Activated CD4-positive, alpha-beta T cell treated with anti-CD3 and anti-CD28 coated beads, Interleukin-10, Interleukin-2, amounts not matched to agents 100 ng/mL and 50 ng/mL, durations not matched to agents 16 hours and 8 hours (primary cell): Measurements from ENCODE around the gene AFDN.

Source experiments
- DNase-seq: peaks from one replicate; pipeline ENCODE4 v3.0.0-alpha.2; 2020

The AFDN gene

DNA sequence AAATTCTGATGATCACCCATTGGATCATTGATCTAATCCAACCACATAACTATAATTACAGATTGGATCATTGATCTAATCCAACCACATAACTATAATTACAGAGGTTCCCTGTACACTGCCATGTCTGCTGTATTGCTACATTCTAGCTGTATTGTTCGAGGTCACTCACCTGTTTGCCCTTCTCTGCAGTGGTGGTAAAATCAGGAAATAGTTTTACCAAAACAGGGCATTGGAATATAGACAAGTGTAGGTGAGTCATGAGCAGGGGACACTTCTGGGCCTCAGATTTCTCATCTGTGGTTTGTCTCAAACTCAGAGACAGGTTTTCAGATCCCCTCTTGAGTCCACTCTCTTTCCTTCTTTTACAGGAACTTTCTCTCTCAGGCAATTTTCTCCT is 9.0 kb upstream of the AFDN start:
- DNase-seq: no peak

DNA sequence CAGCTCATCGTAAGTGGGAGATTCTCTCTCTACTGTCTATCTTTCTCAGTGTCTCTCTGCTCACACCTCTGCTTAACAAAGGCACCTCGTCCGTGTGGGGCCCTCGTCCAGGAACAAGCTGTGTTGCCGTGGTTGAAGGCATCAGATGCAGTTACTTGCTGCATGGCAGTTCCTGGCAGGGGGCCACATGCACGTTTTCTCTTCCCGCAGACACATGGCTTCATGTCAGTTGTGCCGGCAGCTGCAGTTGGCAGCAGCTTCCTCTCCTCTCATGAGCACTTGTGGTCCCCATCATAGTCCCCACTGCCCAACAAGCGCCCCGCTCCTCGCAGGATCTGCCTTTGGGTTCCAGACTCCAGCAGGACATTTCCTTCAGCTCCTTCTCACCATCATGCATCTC is 7.1 kb upstream of the AFDN start:
- DNase-seq: no peak

- DNase-seq: no peak
Observed at GRCh38 chr6:167820681-167821080, 6.0 kb upstream of the AFDN start.

- DNase-seq: no peak
Observed at GRCh38 chr6:167824591-167825331, 1.9 kb upstream of the AFDN start.

DNA sequence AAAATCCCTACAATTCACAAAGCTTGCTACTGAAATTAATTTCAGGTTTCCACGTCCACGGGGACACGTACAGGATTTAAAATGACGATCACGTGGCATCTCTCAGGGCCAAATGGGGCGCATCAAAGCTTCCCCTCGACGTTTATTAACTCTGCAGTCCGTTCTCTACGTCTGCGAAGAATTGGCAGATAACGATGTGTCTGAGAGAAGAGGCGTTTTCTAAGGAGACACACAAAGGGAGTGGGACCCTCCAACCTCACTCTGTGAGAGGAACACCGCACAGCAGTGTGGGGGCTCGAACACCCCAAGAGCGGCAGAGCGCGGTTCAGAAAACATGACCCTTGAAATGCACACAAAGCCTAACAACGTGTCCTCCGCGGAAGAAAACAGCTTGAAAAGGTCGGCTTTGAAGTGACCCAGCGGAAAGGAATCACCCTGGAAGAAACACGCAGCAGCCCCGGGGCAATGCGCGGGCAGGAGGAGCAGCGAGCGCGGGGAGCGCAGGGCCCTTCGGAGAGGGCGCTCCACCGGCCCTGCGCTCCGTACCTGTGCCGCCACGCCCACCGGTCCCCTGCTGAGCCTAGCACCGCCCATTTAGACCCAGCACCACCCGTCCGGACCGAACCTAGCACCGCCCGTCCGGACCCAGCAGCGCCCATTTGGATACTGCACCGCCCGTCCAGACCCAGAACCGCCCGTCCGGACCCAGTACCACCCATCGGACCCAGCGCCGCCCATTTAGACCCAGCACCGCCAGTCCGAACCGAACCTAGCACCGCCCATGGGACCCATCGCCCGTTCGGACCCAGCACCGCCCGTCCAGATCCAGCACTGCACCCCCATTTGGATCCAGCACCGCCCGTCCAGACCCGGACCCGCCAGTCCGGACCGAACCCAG is 1.1 kb upstream of the AFDN start:
- peak; percentile 25 for DNase-seq

GRCh38 chr6:167826230-167826895 is 348 bp upstream of the AFDN start:
- peak; percentile 70 for DNase-seq

GRCh38 chr6:167827583-167828324 is 1.0 kb downstream of the AFDN start:
- peak; percentile 49 for DNase-seq

- DNase-seq: no peak
Observed at GRCh38 chr6:167828325-167828956, 1.7 kb downstream of the AFDN start.

DNA sequence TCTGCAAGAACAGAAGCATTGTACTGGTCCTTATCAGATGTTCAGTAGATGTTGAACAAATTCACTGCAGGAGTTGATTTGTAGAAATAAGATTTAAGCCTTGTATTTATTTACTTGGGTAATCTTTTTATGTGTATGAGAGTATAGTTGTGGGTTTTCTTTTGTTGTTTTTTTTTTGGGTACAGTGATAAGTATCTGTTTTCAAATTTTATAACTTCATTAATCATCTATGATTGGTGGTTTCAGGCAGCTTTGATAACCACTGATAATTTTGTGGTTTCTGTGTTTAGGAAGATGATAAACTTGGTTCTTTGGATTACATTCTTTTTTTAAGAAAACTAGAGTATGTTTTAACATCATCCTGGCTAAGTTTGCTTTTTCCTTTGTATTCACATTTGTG is 2.8 kb downstream of the AFDN start:
- DNase-seq: no peak

GRCh38 chr6:167831281-167831828 is 4.6 kb downstream of the AFDN start:
- peak; percentile 27 for DNase-seq

GRCh38 chr6:167832497-167833395 is 6.0 kb downstream of the AFDN start:
- no peak for DNase-seq

DNA sequence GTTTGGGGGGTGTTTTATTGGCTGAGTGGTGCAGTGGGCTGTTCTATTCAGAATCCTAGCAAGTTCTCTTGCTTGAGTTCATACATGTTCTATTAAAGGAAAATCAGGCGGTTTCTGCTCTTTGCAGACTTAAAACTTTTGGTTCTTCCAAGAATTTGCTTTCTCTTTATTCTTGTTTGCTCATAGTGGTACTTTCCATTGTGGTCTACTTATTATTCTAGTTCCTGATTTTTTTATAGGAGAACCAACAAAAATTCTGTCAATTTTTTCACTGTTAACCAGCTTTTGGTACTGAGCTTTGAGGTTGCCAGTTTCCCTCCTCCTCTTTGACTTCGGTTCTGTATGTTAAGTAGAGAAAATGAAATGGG is 6.7 kb downstream of the AFDN start:
- DNase-seq: peak; percentile 44

- peak; percentile 31 for DNase-seq
Observed at GRCh38 chr6:167835260-167835659, 8.5 kb downstream of the AFDN start.

DNA sequence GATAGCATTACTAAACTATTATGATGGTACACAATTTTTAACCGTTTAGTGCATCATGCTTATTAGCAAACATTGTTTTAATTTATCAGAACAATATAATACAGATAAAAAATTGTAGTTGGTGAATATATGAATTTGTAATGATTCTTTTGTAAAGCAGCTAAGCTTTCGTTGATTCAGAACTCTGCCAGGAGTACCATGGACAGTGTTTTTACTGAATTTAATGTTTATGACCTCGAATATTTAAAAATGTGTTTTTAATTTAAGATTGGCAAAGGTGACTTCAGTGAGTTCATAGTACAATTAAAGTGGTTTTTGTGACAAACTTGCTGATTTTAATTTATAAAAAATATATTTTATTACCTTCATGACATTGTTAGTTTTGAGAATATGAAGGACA is 10.0 kb downstream of the AFDN start:
- DNase-seq: no peak

DNA sequence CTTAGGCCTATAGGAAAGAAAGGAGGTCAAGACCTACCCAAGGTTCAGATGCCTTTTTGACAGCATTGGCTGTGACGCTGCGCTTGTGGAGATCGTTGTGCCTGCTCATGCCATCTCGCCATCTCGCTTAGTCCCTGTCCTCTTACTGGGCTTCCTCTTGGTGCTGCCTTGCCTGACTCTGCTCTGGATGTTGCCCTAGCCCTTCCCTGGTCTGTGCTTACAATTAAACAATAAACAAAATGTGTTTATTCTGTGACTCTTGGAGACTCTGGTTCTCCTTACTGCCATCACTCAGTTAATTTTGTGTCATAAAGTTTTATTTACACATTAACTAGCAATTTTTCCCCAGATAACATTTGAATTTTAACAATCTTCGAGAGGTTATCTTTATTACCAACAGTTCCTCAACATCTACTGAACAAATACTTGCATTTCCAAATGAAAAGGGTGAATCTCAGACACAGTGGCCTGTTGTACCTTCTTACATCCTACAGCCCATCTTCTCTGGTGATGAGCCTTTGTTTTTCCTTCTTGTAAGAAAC is 11.6 kb downstream of the AFDN start:
- DNase-seq: no peak

DNA sequence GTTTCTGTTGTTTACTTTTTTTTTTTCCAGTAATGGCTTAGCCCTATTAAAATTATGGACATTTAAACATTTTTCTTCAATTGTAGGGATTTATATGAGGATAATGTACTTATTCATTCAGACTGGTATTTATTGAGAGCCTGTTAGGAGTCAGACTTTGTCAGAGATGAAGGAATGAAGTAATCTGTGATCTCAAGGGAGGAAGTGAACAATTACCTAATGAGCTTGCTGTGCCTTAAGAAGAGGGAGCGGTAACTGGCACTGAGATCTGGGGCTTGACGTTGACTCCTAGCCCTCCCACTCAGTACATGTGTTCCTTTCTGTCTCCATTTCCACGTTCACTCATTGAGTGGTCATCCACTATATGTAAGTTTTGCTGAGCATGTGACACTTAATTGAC is 12.6 kb downstream of the AFDN start:
- no peak for DNase-seq

DNA sequence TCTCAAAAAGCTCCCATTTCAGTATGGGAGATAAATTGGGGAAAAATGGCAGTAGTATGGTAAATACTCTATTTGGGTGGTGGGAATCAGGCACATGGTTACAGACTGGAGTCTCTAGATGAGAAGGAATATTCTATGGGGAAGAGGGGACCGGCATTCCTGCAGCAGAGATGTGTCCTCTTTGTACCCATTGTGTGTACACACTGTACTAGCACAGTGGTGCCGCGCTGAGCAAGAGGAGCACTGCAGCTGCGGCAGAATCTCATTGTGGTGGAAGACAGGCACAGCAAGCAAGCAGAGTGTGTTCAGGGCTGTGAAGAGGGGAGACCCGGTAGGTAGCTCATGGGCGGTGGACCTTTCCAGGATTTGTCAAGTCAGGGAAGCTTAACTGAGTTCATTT is 13.0 kb downstream of the AFDN start:
- no peak for DNase-seq

GRCh38 chr6:167840160-167840525 is 13.4 kb downstream of the AFDN start:
- no peak for DNase-seq

GRCh38 chr6:167840526-167841179 is 13.9 kb downstream of the AFDN start:
- DNase-seq: no peak

- DNase-seq: no peak
Observed at GRCh38 chr6:167841981-167842380, 15.3 kb downstream of the AFDN start.
